D721Med (cell line): ENCODE measurements around the gene GAB2.

Experiments
- DNase-seq: peaks from one replicate; pipeline ENCODE4 v3.0.0; 2011; ENCODE audit warnings: low spot score; ENCODE audit not compliant: insufficient read length
- FAIRE-seq: peaks from 2 replicates; lab custom pipeline; 2011; peaks lifted over from hg19 to GRCh38; lab: Jason Lieb, UNC
- TF ChIP-seq, protein P1 (sequence below): IDR thresholded peaks from 2 replicates; pipeline ENCODE4 v1.5.1; 2012; ENCODE audit warnings: mild to moderate bottlenecking, control low read depth; ENCODE audit not compliant: insufficient read depth; ENCODE audit errors: missing control alignments

The GAB2 gene

DNA sequence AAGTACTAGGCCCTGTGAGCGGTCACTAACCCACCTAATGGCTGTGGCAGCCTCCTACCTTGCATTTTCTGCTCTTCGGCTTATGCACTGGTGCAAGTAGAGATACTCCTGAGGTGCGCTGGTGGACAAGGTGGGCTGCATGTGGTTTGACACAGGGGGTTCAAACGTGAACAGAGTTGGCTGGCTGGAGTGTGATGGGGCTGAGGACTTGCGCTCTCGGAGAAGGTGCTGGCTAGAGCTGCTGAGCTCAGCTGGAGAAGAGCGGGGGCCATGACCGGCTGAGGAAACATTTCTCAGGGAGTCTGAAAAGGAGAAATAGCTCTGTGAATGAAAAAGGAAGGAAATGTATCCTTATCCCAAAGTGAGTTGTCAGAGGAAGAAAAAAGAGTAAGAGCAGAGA lies 167.5 kb downstream of the GAB2 start:
- no peak for FAIRE-seq

DNA sequence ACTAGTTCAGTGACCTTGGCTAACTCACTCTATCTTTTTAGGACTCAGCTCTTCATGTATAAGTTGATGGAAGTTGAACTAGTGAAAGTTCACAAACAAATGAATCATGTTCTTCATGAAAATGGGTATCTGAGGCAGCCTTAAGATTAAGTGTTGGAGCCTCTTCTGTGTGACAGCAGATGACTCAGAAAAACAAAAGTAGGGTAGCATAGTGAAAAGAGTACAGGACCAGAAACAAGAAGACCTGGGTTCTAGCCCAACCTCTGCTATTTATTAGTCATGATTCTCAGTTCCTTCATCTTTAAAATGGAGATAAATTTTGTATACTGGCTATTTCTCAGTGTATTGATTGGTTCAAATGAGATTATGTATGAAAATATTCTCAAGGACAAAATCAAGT lies 168.7 kb downstream of the GAB2 start:
- TF ChIP-seq, protein P1, sequence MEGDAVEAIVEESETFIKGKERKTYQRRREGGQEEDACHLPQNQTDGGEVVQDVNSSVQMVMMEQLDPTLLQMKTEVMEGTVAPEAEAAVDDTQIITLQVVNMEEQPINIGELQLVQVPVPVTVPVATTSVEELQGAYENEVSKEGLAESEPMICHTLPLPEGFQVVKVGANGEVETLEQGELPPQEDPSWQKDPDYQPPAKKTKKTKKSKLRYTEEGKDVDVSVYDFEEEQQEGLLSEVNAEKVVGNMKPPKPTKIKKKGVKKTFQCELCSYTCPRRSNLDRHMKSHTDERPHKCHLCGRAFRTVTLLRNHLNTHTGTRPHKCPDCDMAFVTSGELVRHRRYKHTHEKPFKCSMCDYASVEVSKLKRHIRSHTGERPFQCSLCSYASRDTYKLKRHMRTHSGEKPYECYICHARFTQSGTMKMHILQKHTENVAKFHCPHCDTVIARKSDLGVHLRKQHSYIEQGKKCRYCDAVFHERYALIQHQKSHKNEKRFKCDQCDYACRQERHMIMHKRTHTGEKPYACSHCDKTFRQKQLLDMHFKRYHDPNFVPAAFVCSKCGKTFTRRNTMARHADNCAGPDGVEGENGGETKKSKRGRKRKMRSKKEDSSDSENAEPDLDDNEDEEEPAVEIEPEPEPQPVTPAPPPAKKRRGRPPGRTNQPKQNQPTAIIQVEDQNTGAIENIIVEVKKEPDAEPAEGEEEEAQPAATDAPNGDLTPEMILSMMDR = no peak
- FAIRE-seq (no peak), DNase-seq (no peak)

More for the DNA sequence above, 167.5 kb downstream of the GAB2 start:
- TF ChIP-seq, protein P1 = no peak
- no peak for DNase-seq

DNA sequence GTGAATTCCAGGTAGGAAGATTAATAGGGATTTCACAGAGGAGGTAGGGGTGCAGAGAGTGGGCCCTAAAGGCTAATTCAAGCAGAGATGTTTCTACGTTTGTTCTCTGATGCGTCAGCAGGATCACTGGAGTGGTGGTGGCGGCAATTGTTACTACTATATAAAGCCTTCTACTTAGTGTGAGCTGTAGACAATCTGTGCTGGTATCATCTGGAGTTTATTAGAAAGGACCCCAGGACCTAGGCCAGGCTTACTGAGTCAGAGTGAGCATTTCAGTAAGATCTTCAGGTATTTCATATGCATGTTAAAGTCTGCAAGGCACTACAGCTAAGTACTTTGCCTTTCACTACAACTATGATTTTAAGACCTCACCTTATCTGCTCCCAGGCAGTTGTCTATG lies 169.4 kb downstream of the GAB2 start:
- FAIRE-seq (no peak), DNase-seq (no peak)
- TF ChIP-seq, protein P1 = no peak

DNA sequence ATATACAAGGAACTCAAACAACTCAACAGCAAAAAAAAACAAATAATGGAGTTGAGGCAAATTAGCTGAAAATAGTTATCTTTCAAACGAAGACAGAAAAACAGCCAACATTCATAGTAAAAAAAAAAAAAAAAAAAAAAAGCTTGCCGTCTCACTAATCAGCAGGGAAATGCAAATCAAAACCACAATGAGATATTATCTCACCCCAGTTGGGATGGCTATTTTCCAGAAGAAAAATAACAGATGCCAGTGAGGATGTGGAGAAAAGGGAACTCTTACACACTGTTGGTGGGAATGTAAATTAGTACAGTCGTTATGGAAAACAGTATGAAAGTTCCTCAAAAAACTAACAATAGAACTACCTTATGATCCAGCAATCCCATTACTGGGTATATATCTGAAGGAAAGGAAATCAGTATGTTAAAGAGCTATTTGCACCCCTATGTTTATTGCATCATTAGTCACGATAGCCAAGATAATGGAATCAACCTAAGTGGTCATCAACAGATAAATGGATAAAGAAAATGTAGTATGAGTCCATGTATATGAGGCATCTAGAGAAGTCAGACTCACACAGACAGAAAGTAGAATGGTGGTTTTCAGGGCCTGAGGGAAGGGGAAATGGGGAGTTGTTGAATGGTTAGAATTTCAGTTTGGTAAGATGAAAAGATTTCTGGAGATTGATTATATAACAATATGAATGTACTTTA lies 172.9 kb downstream of the GAB2 start:
- TF ChIP-seq, protein P1 = no peak
- no peak for DNase-seq
- FAIRE-seq = no peak

DNA sequence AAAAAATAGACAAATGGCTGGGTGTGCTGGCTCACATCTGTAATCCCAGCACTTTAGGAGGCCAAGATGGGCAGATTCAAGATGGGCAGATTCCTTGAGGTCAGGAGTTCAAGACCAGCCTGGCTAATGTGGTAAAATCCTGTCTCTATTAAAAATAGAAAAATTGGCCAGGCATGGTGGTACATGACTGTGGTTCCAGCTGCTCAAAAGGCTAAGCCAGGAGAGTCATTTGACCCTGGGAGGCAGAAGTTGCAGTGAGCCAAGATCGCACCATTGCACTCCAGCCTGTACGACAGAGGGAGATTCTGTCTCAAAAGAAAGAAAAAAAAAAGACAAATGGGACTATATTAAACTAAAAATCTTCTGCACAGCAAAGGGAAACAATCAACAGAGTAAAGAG lies 173.5 kb downstream of the GAB2 start:
- TF ChIP-seq, protein P1 = no peak
- DNase-seq (no peak), FAIRE-seq (no peak)

DNA sequence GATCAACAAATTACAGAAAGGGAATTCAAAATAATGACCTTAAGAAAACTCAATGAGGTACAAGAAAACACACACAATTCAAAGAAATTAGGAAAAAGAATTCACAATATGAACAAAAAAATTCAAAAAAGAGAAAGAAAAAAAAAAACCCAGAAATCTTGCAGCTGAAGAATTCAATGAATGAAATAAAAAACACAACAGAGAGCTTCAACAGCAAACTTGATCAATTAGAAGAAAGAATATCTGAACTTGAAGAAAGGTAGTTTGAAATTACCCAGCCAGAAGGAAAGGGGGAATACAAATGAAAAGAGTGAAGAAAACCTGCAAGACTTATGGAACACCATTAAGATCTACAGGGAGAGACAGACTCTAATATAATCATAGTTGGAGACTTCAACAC lies 176.1 kb downstream of the GAB2 start:
- no peak for FAIRE-seq
- no peak for DNase-seq
- TF ChIP-seq, protein P1 = no peak

DNA sequence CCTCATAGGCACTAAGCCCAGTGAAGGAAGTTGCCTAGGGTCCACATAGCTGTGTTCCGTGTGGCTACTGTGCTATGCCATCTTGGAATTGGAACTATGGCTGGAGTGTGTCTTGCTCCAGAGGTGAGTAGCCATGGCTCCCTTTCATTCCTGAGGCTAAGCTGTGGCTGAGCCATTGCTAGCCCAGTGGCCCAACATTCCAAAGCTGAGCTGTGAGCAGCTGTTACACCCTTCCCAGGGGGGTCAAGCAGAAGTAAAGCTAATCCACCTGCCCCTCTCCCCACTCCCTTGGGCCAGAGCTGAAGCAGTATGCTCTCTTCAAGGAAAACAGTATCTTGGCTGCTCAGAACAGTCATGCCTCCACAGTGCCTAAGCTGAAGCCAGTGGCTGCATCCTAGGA lies 177.8 kb downstream of the GAB2 start:
- DNase-seq = no peak
- no peak for FAIRE-seq
- TF ChIP-seq, protein P1 = no peak
